ENCODE data around the gene RNASE13.
"Not testable (repeated sequence)": the region's sequence is repeated elsewhere in the genome, so short reads cannot be mapped to it uniquely, and the experiment has no call there.

The RNASE13 gene

GRCh38 chr14:21040941-21041340, 6.3 kb upstream of the RNASE13 start:
- DNase-seq, result not testable (repeated sequence)

GRCh38 chr14:21040370-21040925, 5.8 kb upstream of the RNASE13 start:
- DNase-seq, result no peak

GRCh38 chr14:21039585-21040369, 5.2 kb upstream of the RNASE13 start:
- DNase-seq, result no peak

DNA sequence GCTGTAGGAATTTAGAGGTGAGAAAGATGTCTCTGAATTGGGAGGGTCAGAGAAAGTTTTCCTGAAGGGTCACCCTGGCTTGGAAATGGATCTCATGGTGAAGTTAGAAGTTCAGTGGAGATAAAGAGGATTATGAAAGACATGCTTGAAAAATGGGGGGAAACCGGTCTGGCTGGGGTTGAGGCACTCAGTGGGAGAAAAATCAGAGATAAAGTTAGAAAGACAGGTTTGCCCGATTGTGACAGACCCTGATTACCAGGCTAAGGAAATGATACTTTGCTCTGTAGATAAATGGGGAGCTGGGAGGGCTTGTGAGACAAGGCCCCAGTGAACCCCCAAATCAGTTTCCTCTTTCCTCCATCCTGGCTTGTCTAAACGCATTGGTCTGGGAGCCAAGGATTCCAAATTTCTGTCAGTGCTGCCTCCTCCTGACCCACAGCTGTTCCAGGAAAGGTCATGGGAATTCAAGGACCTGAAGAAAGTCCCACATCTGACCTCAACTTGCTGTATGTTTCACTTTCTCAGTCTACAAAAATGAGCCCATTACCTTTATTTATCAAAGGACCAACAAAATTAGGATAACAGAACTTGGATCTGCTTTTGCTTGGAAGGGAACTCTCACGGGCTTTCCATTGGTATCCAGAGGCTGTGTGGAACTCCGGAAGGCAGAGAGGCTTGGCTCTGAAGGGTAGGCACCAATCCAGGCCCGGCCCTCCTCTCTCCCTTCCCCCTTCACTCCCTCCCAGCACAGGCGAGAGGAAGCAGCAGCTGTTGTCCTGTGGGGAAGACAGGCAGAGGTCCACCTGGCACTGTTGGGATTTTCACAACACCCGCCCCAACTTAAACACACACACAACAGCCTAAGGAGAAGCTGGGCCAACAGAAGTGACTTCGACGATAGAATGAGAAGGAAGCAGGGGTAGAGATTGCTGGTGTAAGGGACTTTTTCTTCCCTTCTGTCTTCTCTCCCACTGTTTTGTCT, 4.1 kb upstream of the RNASE13 start:
- no peak for DNase-seq

- no peak for DNase-seq
Measured at GRCh38 chr14:21037156-21037555, 2.5 kb upstream of the RNASE13 start.

DNA sequence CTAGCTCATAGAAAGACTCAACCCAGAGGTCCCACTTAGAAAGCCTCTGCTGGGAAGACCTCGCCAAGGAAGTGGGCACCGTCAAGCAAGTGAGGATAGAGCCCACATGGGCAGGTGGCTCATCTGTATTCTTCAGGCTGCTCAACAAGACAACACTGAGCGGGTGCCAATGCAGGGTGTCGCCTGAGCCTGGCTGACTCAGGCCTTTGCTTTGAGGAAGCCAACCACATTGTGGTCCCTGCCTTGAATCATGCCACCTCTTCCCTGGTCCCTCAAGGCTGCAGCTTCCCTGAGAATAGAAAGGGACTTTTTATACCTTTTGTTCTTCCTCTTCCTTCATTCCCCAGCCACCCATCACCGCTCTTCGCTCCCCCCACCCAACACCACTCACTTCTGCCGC, 2.1 kb upstream of the RNASE13 start:
- DNase-seq, result no peak

- no peak for DNase-seq
Measured at GRCh38 chr14:21033133-21033698, 1.4 kb downstream of the RNASE13 start.

GRCh38 chr14:21032326-21033132, 2.1 kb downstream of the RNASE13 start:
- no peak for DNase-seq

GRCh38 chr14:21030531-21030930, 4.1 kb downstream of the RNASE13 start:
- no peak for DNase-seq

DNA sequence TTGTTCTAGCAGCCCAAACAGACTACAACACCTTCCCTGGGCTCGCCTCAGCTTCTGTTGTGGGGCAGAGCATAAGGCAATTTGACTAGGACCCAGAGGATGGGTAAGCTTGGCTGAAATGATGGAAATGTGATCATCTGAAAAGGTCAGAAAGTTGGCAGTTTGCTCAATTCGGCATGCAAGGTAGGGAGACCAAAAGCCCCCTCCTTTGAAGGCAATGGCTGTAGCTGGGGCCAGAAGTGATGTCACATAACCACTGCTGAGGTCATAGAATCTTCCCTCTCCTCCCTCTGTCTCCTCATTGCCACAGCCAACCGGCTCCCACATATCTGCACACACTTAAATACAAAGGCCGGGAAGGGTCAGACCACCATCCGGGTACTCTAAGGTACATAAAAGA, 4.7 kb downstream of the RNASE13 start, which contains the start of gene TPPP2:
Gene TPPP2 (plus strand): TSS at position 301 of the 400 bp plus-strand sequence. CDS start 365 bp downstream, outside the sequence.
- no peak for DNase-seq

DNA sequence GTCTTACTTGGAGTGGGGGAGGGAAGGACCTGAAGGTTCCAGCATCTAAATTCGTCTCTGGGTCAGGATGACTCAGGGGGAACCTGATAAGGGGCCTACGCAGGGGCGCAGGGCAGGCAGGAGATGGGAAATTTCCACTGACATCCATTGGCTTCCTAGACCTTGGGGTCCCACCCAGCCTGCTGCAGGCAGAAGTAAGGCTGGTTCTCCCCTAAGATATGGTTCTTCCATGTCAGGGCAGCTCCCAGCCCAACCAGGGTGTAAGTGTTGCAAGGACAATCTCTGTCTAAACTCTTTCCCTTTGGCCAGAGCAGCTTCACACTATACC, 7.7 kb downstream of the RNASE13 start:
- no peak for DNase-seq

DNA sequence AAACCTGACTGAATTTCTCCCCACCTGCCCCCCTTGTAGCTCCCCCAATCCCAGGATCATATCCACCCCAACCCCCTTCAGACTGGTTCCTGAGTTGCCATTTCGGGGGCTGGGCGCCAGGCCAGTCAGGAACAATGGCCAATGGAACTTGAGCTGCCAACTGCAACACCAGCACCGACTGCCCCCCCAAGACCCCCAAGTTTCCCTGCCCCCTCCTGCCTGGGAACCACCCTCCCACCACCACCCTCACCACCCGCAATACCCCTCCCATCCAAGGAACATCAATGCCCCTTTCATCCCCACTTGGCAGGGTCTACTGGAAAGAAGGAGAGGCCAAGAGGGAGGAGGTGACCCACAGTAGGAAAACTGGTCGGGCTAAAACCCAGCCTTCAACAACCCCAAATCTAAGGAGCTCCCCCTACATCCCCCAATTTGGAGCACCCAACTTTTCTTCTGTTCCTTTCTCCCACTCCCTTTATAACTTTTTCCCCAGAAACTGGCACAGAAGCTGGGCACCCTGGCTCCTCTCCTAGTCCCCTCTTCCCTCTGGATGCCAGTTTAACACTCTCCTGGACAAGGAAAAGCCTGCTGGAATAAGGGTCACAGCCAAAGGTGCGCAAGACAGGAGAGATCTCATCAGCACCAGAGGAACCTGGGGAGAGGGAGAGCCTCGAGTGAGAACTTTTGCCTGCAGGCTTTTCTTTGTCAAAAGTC, 8.2 kb downstream of the RNASE13 start:
- DNase-seq, result no peak

DNA sequence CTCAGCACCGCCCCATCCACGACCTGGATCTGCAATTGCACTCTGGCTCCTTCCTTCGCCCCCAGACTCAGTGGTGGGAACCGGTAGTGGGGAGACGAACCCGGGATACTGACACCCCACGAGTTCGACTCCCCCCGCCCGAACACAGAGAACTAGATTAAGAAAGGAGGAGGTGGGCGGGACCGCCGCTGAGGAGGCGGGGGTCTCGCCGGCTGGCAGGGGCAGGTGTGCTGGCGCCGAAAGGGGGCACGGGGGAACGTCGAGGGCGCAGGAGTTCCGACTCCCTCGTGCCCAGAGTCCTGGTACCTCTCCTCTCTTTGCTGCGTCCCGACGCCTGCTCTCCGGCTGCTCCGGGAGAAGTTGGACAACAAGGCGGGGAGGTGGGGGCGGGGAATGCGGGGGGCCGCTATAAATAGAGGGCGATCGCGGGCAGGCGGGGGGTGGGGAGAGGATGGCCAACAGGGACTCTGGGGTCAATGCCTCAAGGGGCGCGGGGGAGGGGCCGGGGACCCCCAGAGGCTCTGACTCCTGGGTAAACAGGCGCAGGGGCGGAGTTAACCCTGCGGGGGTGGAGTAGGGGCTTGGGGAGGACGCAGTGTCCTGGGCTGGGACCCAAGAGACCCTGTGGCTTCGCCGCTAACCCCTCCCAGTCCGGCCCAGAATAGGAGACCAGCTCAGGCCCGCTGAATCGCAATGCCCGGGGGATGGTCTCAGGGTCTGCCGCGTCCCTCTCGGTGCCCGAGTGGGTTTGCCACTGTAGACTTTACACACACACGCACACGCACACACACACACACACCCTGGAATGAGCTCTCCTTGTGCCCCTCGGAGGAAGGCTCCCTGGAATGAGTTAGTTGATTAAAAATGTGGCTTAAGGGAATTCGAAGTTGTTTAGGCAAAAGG, 9.0 kb downstream of the RNASE13 start:
- no peak for DNase-seq

- DNase-seq, result no peak
Measured at GRCh38 chr14:21024585-21025370, 9.8 kb downstream of the RNASE13 start, which contains the start of gene NDRG2. NDRG2 (minus strand) TSS chr14:21025061; CDS start chr14:21023315, 1,746 bp downstream.

- DNase-seq, result no peak
Measured at GRCh38 chr14:21023817-21024584, 10.6 kb downstream of the RNASE13 start.

DNA sequence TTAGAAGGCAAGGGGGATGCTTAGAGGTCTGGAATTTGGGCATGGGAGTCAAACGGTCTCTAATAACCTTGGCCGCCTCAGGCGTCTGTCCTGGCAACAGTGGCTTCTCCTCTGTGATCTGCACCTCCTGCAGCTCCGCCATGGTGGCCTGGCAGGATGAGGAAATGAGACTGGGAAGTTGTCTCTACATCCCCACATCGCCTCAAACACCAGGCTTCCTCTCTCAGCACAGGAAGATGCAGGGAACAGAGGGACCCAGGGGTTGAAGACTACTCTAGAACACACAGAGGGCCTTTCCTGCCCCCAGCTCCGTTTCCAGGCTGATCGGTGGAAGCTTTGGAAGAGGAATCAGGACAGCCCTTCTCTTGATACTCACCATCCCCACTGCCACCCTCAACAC, 11.4 kb downstream of the RNASE13 start:
- DNase-seq, result no peak

DNA sequence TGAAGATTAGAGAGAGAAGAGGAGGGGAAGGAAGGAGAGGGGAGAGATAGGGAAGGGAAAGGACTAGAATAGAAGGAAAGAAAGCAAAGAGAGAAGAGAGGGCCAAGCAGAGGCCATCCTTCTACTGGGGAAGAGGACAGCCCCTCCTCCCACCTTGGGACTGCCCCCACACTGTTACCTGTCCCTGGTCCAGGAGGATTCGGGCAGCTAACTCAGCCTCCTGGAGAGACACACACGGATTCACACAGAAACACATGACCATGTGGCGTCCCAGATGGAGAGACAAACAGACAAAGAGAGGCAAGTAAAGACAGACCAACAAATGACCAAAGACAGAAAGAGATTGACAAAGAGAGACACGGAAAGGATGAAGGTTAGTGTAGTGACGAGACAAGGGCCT, 11.9 kb downstream of the RNASE13 start:
- DNase-seq, result no peak

GRCh38 chr14:21020977-21021545, 13.5 kb downstream of the RNASE13 start:
- DNase-seq, result no peak

All from NCI-H1930 (cell line).